Neural cell (in vitro differentiated cells): Measurements from ENCODE around the gene TMCO4.

Experiments
- EP300 ChIP-seq: fragments of 450-650 bp; conservative IDR thresholded peaks from 2 replicates; pipeline ENCODE4 v1.6.1; 2014; ENCODE audit warnings: antibody characterized with exemption, mild to moderate bottlenecking, moderate library complexity; ENCODE audit not compliant: poor library complexity, severe bottlenecking
- EZH2 ChIP-seq: fragments of 200-600, 300-800 bp; shearing (Covaris generic), sonication (generic); IDR thresholded peaks from 2 replicates; pipeline ENCODE4 v1.6.1; 2014; ENCODE audit warnings: antibody characterized with exemption, low read length, borderline replicate concordance, mild to moderate bottlenecking; ENCODE audit not compliant: insufficient read depth, poor library complexity, severe bottlenecking
- POLR2AphosphoS5 ChIP-seq: IDR thresholded peaks from 2 replicates; pipeline ENCODE4 v1.6.1; 2012
- RAD21 ChIP-seq: fragments of 450-650 bp; conservative IDR thresholded peaks from 2 replicates; pipeline ENCODE4 v1.6.1; 2014; ENCODE audit warnings: antibody characterized with exemption, mild to moderate bottlenecking, moderate library complexity
- TF ChIP-seq, protein P1 (sequence below): IDR thresholded peaks from 2 replicates; pipeline ENCODE4 v1.6.1; 2012; ENCODE audit warnings: borderline replicate concordance
- TF ChIP-seq, protein P2 (sequence below): fragments of 450-650 bp; IDR thresholded peaks from 2 replicates; pipeline ENCODE4 v1.5.1; 2014; ENCODE audit warnings: antibody characterized with exemption, mild to moderate bottlenecking, moderate library complexity; ENCODE audit not compliant: poor library complexity, severe bottlenecking

DNA sequence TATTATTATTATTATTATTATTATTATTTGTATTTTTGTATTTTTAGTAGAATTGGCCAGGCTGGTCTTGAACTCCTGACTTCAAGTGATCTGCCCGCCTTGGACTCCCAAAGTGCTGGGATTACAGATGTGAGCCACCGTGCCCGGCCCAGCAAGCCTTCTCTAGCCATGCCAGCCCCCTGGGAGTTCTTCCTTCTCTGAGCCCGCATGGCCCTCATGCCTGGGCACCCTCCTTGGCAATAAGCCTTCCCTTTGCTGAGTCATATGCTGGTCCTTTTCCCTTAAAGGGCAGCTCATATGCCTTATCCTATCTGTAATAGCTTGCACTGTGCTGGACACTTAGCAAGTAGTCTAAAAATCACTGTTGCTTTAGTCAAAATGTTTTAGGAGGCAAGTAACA, 164.1 kb downstream of the TMCO4 start:
- TF ChIP-seq, protein P1, sequence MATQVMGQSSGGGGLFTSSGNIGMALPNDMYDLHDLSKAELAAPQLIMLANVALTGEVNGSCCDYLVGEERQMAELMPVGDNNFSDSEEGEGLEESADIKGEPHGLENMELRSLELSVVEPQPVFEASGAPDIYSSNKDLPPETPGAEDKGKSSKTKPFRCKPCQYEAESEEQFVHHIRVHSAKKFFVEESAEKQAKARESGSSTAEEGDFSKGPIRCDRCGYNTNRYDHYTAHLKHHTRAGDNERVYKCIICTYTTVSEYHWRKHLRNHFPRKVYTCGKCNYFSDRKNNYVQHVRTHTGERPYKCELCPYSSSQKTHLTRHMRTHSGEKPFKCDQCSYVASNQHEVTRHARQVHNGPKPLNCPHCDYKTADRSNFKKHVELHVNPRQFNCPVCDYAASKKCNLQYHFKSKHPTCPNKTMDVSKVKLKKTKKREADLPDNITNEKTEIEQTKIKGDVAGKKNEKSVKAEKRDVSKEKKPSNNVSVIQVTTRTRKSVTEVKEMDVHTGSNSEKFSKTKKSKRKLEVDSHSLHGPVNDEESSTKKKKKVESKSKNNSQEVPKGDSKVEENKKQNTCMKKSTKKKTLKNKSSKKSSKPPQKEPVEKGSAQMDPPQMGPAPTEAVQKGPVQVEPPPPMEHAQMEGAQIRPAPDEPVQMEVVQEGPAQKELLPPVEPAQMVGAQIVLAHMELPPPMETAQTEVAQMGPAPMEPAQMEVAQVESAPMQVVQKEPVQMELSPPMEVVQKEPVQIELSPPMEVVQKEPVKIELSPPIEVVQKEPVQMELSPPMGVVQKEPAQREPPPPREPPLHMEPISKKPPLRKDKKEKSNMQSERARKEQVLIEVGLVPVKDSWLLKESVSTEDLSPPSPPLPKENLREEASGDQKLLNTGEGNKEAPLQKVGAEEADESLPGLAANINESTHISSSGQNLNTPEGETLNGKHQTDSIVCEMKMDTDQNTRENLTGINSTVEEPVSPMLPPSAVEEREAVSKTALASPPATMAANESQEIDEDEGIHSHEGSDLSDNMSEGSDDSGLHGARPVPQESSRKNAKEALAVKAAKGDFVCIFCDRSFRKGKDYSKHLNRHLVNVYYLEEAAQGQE, result no peak
- TF ChIP-seq POLR2AphosphoS5, result no peak
- TF ChIP-seq, protein P2, sequence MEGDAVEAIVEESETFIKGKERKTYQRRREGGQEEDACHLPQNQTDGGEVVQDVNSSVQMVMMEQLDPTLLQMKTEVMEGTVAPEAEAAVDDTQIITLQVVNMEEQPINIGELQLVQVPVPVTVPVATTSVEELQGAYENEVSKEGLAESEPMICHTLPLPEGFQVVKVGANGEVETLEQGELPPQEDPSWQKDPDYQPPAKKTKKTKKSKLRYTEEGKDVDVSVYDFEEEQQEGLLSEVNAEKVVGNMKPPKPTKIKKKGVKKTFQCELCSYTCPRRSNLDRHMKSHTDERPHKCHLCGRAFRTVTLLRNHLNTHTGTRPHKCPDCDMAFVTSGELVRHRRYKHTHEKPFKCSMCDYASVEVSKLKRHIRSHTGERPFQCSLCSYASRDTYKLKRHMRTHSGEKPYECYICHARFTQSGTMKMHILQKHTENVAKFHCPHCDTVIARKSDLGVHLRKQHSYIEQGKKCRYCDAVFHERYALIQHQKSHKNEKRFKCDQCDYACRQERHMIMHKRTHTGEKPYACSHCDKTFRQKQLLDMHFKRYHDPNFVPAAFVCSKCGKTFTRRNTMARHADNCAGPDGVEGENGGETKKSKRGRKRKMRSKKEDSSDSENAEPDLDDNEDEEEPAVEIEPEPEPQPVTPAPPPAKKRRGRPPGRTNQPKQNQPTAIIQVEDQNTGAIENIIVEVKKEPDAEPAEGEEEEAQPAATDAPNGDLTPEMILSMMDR, result no peak
- no peak for TF ChIP-seq EP300
- TF ChIP-seq EZH2, result no peak
- no peak for TF ChIP-seq RAD21
